GM23248 (cell line): ENCODE data around the gene SLC19A2. TPM values are rescaled to one million over a fixed set of nuclear protein-coding genes. Genes with fewer than 3 reads are reported as not detected.

Experiments used
- DNase-seq: peaks from one replicate; pipeline ENCODE4 v3.0.0-alpha.2; 2015
- H2AFZ ChIP-seq: fragments of 200-600 bp; sonication (generic); 2 replicates; pipeline ENCODE4 v1.6.1; 2016; ENCODE audit warnings: antibody characterized with exemption
- H3F3A ChIP-seq: fragments of 200-600 bp; sonication (generic); 2 replicates; pipeline ENCODE4 v1.6.1; 2016; ENCODE audit warnings: mild to moderate bottlenecking, antibody characterized with exemption, mixed run types; ENCODE audit not compliant: insufficient read depth
- H3K27ac ChIP-seq: fragments of 200-600 bp; sonication (generic); 2 replicates; pipeline ENCODE4 v1.5.1; 2016; ENCODE audit warnings: mild to moderate bottlenecking
- H3K27me3 ChIP-seq: fragments of 200-600 bp; sonication (generic); replicated peaks from 2 replicates; pipeline ENCODE4 v1.6.1; 2016; ENCODE audit warnings: mild to moderate bottlenecking; ENCODE audit not compliant: insufficient read depth
- H3K36me3 ChIP-seq: fragments of 200-600 bp; sonication (generic); 2 replicates; pipeline ENCODE4 v1.6.1; 2016; ENCODE audit warnings: low read depth, mild to moderate bottlenecking
- H3K4me1 ChIP-seq: fragments of 200-600 bp; sonication (generic); 2 replicates; pipeline ENCODE4 v1.6.1; 2016; ENCODE audit warnings: mild to moderate bottlenecking; ENCODE audit not compliant: insufficient read depth
- H3K4me2 ChIP-seq: fragments of 200-600 bp; sonication (generic); one replicate; pipeline ENCODE4 v1.6.1; 2016; ENCODE audit warnings: mild to moderate bottlenecking; ENCODE audit not compliant: unreplicated experiment
- H3K4me3 ChIP-seq: fragments of 200-600 bp; sonication (generic); 2 replicates; pipeline ENCODE4 v1.5.1; 2016; ENCODE audit warnings: mild to moderate bottlenecking
- H3K79me2 ChIP-seq: fragments of 200-600 bp; sonication (generic); 2 replicates; pipeline ENCODE4 v1.6.1; 2016; ENCODE audit warnings: mild to moderate bottlenecking; ENCODE audit not compliant: insufficient read depth
- H3K9ac ChIP-seq: fragments of 200-600 bp; sonication (generic); 2 replicates; pipeline ENCODE4 v1.6.1; 2016; ENCODE audit warnings: mild to moderate bottlenecking
- H3K9me2 ChIP-seq: fragments of 200-600 bp; sonication (generic); 2 replicates; pipeline ENCODE4 v1.6.1; 2016; ENCODE audit warnings: mixed run types, mild to moderate bottlenecking, moderate library complexity; ENCODE audit not compliant: insufficient read depth
- H3K9me3 ChIP-seq: fragments of 200-600 bp; sonication (generic); one replicate; pipeline ENCODE4 v1.6.1; 2017; ENCODE audit warnings: low read depth
- H4K20me1 ChIP-seq: fragments of 200-600 bp; sonication (generic); 2 replicates; pipeline ENCODE4 v1.6.0; 2016; ENCODE audit not compliant: insufficient read depth
- EZH2 ChIP-seq: fragments of 200-600 bp; sonication (generic); IDR thresholded peaks from 2 replicates; pipeline ENCODE4 v1.6.1; 2018; ENCODE audit warnings: antibody characterized with exemption, mild to moderate bottlenecking; ENCODE audit not compliant: insufficient read depth, poor library complexity, severe bottlenecking
- EZH2phosphoT487 ChIP-seq: fragments of 200-600 bp; sonication (generic); IDR thresholded peaks from 2 replicates; pipeline ENCODE4 v1.6.1; 2018; ENCODE audit warnings: antibody characterized with exemption, moderate library complexity, mild to moderate bottlenecking, low read depth; ENCODE audit not compliant: insufficient read depth
- WGBS, 2 experiments: methylation state at CpG; one replicate each; pipeline ENCODE4 v1.1.6; 2015 to 2017; ENCODE audit warnings: low lambda C conversion rate in 2 of 2, low coverage in 1 of 2; ENCODE audit errors: missing lambda C conversion rate in 2 of 2; 5-methylcytosine and 5-hydroxymethylcytosine counted together
- in situ Hi-C: fragments of 300-500 bp; cut with MboI; formaldehyde crosslinking; loops from 2 replicates; pipeline ENCODE4 v1.15.0; 2020
- polyA plus RNA-seq: library from polyadenylated mRNA; unstranded; fragments of >200 nt; fragmentation: Nextera tagmentation; extraction: Ambion mirVana; gene quantifications from 2 replicates; pipeline ENCODE4 v1.2.1, GENCODE V29; 2016
- total RNA-seq: library from RNA; depleted of rRNA; stranded (reverse); fragments of >200 nt; shearing (Covaris generic); gene quantifications from 2 replicates; pipeline ENCODE4 v1.2.3, GENCODE V29; 2014

Gene SLC19A2
- total and polyA plus RNA-seq, 2 experiments from 2014 or later: 2.6 to 7.1 TPM

GRCh38 chr1:169511316-169512005 lies 25.7 kb upstream of the SLC19A2 start:
- in situ Hi-C loops: no loop called here
- peak overlapping the region; percentile 51 for H3K4me2 ChIP-seq

DNA sequence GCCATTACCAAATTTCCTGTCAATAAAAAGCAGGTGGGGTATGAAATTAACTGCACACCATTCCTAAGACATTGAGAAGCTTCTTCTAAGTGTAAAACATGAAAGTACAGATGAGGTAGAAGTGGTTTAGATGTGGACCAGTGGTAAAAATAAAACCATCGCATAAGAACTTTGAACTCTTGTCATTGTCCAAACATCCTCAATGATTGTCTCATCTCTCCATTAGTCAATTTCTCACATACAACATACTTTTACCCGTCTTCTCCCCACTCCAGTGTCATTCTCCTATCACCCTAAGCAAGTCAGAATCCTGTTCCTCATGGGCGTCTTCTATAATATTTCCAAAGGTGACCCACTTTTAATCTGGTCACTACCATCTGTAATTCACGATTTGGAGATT lies 24.3 kb upstream of the SLC19A2 start:
- H3K79me2 ChIP-seq: no peaks in the 10 kb centered on the region
- no peaks in the 10 kb centered on the region for H4K20me1 ChIP-seq
- no peaks in the 10 kb centered on the region for H3K9me3 ChIP-seq
- H2AFZ ChIP-seq: no peak overlapping the region
- no peaks in the 10 kb centered on the region for H3K27me3 ChIP-seq
- no peak overlapping the region for H3K9ac ChIP-seq
- H3K36me3 ChIP-seq: no peaks in the 10 kb centered on the region
- H3F3A ChIP-seq: peaks cover 27% of the 10 kb centered on the region
- no peak for DNase-seq
- H3K4me3 ChIP-seq: no peak overlapping the region
- peaks cover under 1% of the 10 kb centered on the region; the same call in 1 of the 2 replicates for H3K9me2 ChIP-seq
- H3K4me2 ChIP-seq: no peak overlapping the region
- WGBS, 2 experiments: 95 to 98% methylated on average over 4 of the region's 4 CpGs
- in situ Hi-C loops: no loop called here
- no peak for TF ChIP-seq EZH2
- TF ChIP-seq EZH2phosphoT487: no peak
- no peak overlapping the region for H3K27ac ChIP-seq
- H3K4me1 ChIP-seq: peaks cover 22% of the 10 kb centered on the region

More at GRCh38 chr1:169511316-169512005, 25.7 kb upstream of the SLC19A2 start:
- Histone ChIP-seq H3K4me3 (peak overlapping the region; percentile 5; the same call in 1 of the 2 replicates), H2AFZ (no peak overlapping the region), H3K27me3 (no peaks in the 10 kb centered on the region), H4K20me1 (no peaks in the 10 kb centered on the region), H3K36me3 (no peaks in the 10 kb centered on the region), H3K27ac (peak overlapping the region; percentile 61), H3F3A (peaks cover 27% of the 10 kb centered on the region), H3K9ac (no peak overlapping the region), H3K9me2 (no peaks in the 10 kb centered on the region), H3K4me1 (peaks cover 22% of the 10 kb centered on the region), H3K79me2 (no peaks in the 10 kb centered on the region), H3K9me3 (no peaks in the 10 kb centered on the region)
- TF ChIP-seq EZH2phosphoT487 (no peak), EZH2 (no peak)
- 0% methylated on average over 3 of the region's 3 CpGs for WGBS, 2 experiments
- DNase-seq: peak; percentile 93

GRCh38 chr1:169509354-169509753 lies 23.6 kb upstream of the SLC19A2 start:
- Histone ChIP-seq H3K4me3 (no peak overlapping the region), H3K9ac (no peak overlapping the region), H3K27me3 (no peaks in the 10 kb centered on the region), H3K79me2 (no peaks in the 10 kb centered on the region), H3K36me3 (no peaks in the 10 kb centered on the region), H3K4me2 (no peak overlapping the region), H4K20me1 (no peaks in the 10 kb centered on the region), H3K27ac (no peak overlapping the region), H3F3A (peaks cover 27% of the 10 kb centered on the region), H3K9me3 (no peaks in the 10 kb centered on the region), H2AFZ (no peak overlapping the region), H3K9me2 (peaks cover 2% of the 10 kb centered on the region; the same call in 1 of the 2 replicates), H3K4me1 (peaks cover 22% of the 10 kb centered on the region)
- TF ChIP-seq EZH2phosphoT487: no peak
- no peak for TF ChIP-seq EZH2
- in situ Hi-C loops: no loop called here
- DNase-seq: no peak
- 95 to 96% methylated on average over 1 of the region's 1 CpG for WGBS, 2 experiments

DNA sequence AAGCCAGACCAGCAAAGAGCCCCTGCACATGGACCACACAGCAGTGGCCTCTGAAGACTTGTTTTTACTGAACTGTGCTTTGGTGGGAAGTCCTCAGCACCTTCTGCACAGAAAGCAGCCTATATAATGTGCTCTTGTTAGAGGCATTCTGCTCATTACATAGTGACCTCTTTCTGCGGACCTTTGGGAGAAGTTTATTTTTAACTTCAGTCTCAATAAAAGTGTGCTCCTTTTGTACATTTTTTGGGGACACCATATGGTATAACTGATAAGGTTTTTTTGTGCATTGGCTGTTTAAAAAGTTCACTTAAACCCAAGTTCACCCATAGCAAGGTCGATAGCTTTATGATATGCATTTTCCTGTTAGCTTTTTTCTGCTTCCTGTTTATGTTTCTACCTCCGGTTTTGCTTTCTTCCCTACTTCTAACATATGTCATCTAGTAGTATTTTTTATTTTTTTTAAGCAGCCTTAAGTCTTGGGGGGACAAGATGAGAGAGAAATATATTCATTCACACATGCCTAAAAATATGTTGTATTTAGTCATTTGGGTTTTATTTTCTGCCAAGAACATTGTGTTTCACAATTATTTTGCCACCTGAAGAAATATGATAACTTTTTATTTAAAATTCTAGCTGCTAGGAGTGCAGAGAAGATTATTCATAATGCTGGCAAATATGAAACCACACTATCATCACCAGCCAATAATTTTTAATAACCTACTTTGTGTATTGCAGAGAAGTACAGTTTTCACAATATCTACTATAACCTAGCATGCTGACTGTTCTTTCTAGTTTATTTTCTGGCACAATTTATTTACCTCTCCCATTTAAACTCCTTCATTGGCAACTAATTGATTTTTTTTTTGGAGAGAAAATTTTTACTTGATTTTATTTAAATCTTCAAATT lies 22.9 kb upstream of the SLC19A2 start:
- H3K79me2 ChIP-seq: no peaks in the 10 kb centered on the region
- no peak overlapping the region for H3K9ac ChIP-seq
- no peak for DNase-seq
- peaks cover 22% of the 10 kb centered on the region for H3K4me1 ChIP-seq
- H3K9me3 ChIP-seq: no peaks in the 10 kb centered on the region
- TF ChIP-seq EZH2: no peak
- TF ChIP-seq EZH2phosphoT487: no peak
- H2AFZ ChIP-seq: no peak overlapping the region
- H3K36me3 ChIP-seq: no peaks in the 10 kb centered on the region
- H4K20me1 ChIP-seq: no peaks in the 10 kb centered on the region
- H3K9me2 ChIP-seq: peaks cover 2% of the 10 kb centered on the region; the same call in 1 of the 2 replicates
- H3K4me3 ChIP-seq: no peak overlapping the region
- H3K27ac ChIP-seq: no peak overlapping the region
- no peak overlapping the region for H3K4me2 ChIP-seq
- H3K27me3 ChIP-seq: no peaks in the 10 kb centered on the region
- 50 to 56% methylated on average over 3 of the region's 3 CpGs for WGBS, 2 experiments
- in situ Hi-C loops: no loop called here
- peaks cover 27% of the 10 kb centered on the region for H3F3A ChIP-seq
